AG08396 (cell line): ENCODE data around the gene RBMS1.
A peak's percentile ranks its signal among the peaks of the same experiment; 100 is the strongest.

Source experiments
- DNase-seq: peaks from one replicate; pipeline ENCODE4 v3.0.0; 2012; ENCODE audit warnings: low spot score, mixed read lengths

The RBMS1 gene

DNA sequence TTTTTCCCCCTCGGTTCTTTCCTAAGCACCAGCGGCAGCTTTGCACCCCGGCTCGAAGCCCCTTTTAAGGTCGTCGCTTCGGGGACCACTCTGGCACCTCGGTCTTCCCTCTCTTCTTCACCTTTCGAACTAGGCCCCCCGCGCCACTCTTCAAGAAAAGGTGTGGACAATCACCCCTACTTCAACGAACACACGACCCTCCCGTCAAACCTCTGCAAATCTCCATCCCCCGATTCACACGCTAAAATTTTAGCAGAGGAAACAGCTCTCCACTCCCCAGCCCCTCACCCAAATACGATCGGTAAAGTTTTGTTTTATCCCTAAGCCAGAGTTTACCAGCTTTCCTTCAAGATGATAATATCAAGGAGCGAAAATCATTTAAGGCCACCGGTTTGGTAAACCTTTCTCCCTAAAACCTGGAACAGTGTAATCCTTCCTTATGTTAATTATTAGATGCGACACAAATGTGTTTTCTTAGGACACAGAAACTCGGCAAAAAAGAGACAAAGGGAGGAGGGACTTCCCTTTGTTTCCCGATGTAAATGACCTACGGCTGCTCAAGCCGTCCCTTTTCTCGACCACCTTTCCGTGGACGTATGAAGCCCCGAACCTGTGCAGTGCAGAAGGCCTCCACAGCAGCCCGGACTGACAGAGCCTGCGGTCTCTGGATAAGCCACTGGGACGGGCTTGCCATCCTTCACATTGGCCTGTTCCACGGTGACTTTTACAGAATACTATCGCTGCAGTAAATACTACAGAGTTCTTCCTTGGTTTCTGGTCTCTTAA is 85.2 kb downstream of the RBMS1 start:
- DNase-seq = no peak

DNA sequence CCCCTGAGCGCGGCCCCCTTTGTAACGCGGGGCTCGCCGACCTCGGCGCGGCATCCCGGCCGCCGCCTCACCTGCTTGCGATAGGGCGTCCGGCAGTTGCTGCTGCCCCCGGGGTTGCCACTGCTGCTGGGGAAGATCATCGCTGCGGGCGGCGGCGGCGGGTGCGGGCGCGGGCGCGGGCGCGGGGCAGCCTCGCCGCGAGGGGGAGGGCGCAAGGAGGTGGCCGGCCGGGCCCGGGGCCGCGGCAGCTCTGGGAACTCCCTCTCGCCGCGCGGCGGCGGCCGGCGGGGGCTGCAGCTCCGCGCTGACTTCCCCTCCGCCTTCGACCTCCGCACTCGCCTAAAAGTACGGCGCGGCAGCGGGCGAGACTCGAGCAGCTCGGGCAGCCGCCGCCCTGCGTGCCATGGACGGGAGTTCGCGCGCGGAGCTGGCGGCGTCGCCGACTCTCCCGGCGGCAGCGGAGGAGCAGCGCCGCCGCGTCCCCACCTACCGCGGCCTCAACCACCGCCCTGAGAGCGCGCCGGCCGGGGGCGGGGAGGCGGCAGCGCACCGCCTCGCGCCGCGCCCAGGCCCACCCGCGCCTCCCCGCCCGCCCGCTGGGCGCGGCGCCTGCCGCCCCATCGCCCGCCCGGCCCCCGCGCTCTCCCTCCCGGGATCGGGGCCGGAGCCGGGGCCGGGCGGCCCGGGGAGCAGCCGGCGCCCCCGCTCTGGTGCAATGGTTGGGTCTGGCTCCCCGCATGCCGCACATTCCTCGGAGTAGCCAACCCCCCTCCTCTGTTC is 86.0 kb downstream of the RBMS1 start:
- peak; percentile 79 for DNase-seq

DNA sequence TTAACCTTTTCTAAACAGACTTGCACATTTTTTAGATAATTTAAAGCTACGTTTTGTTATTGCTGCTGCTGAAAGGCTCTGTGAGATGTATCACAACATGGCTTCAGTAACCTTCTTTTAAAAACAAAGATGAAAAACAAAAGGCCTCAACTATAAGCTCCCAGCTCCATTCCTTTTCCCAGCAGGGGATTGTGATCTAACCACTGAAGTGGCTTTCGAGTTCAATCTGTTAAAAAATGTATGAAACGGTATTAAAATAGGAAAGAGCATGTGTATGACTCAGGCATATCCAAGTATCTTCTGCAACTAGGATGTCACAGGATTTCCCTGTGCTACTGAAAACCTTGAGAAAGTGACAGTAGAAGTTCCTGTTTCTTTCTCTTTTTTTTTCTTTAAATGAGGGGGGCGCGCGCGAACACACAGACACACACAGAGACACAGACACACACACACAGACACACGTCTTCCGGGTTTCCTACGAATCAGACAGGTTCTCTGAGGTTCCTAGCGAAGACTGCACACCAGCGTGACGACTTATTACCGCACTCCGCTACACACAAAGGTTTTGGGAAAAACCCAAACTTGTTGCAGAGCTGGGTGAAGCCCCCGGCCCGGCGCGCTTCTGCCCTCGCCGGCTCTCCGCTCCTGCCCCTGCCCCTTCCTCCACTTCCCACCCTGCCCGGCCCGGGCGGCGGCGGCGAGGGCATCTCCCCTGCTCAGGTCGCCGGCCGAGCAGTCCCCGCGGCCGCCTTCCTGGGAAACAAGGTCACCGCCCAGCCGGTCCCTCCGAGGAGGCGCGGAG is 86.8 kb downstream of the RBMS1 start:
- DNase-seq = peak; percentile 39

DNA sequence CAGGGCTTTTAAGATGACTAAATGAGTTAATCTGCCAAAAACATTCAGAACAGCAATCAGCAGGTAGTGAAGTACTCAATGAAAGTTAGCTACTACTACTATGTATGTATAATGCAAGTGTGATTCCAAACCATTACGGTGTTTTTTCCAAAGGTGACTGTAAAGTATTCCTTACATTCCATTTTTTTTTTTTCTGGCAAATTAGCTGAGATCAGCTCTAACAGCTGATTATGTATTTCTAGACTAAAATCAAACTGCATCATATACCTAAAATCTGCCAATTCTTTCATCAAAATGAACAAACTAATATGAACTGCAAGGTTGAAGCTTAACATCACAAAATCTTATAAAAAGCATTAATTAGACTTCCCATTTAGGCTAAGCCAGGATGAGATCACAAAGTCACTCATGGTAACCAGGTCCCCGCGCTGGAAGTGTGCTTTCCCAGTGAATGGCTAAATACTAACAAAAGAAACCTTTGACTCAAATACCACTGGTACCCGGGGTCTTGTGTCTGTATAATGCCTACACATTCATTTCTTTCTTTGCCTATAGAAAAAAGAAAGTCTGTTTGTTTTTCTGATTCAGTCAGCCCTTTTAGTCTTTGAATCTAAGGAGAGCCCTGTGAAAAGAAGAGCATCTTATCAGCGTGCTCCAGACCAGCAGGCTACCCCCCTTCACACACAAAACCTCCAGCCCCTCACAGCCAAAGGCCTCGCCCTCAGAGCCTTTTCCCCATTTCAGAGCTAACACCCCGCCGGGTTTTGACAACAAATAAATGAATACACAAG is 88.3 kb downstream of the RBMS1 start:
- no peak for DNase-seq

DNA sequence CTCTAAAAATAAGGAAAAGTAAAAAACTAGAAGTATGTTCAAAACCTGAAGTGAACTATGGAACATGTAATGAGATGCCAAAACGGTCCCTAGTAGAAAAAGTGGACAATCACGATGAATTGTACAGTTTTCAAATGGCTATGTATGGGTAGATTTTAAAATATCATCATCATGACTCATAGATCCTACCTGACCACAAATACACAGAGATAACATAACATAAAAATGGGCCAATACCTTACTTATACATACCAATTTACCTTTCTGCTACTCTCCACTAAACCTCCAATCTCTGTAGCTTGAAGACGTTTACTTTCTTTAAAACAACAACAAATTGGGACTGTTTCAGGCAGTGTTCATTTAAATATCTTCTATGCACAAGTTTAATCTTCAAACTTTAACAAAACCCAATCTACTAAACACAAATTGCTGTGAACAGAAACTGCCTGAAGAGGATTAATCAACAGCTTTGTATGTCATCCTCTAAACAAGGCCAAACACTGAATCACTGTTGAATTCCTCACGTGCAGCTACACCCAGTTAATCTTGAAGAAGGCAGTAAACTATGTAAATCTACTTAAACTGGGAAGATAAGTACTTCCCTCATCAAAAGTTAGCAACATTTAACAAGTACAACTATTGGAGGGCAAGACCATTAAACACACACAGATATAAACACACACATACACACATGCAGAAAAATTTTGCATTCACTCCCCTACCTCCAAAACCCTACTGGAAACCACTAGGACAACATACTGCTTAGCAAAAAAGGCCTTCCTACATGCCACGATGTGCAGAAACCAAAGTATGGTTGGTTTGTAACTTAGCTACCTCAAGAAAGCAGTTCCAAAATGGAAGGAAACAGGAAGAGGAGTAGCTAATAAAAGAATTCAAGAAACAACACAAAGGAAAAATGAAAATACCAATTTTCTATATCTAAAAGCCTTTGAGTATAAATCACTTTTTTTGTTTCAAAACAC is 90.3 kb downstream of the RBMS1 start:
- no peak for DNase-seq

DNA sequence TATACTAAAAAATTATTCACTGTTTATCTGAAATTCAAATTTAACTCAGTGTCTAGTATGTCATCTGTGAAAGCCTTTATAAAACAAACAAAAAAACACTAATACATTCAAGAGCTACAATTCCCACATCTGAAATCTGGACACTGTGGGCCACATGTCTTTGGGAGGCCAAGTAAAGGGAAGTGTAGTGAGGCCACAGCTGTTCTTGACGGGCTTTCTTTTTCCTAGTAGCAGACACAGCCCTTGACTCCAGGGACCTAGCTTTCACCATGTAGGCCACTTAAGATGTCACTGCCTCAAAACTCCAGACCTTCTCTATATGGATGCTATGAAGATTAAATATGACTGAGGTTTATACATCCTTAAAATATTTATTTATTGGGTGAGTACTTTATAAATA is 91.1 kb downstream of the RBMS1 start:
- no peak for DNase-seq

DNA sequence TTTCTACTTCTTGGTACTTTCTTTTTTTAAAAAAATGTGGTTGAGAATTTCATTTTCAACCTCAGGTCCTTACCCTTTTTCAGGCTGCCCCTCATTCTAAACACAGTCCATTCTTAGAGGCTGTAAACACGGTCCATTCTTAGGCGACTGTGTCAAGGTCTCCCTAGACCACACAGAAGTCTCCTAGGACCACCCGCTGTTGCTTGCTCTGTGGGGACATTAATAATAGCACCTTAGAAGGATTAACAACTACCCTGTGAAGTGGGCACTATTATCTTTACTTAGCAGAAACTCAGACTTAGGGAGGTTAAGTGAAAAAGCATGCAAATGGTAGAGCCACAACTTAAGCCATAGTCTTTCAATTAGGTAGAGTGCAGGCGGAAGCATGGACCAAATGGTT is 91.7 kb downstream of the RBMS1 start:
- DNase-seq = no peak

DNA sequence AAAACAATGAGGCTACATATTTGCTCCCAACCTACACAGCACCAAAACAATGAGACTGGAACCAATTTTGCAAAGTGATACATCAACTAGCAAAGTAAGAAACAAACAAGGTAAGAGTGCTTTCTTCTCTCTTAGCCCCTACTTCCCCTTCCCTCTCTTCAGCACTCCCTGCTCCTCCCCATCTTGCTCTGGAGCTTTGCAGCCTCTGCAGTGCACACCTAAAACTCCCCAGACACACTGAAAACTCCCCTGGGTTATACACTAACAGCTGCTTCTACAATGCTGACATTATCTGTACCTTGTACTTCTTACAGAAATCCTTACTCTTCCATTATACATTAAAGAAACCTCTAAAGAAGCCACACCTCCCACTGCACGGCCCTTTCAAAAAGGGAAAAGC is 93.7 kb downstream of the RBMS1 start:
- DNase-seq = no peak

DNA sequence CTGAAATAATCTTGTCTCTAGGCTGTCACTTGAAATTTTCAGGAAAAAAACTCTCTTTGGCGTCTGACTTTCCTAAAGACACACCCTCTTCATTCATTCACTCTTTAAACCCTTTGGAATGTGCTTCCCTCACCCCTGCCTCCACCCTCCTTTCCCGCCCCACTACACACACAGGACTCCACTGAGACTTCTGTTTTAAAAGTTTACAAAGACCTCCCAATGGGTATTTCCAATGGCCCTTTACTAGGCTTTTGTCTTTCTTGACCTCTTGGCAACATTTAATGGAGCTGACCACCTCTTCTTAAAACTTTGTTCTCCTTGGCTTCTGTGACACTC is 96.1 kb downstream of the RBMS1 start:
- no peak for DNase-seq

DNA sequence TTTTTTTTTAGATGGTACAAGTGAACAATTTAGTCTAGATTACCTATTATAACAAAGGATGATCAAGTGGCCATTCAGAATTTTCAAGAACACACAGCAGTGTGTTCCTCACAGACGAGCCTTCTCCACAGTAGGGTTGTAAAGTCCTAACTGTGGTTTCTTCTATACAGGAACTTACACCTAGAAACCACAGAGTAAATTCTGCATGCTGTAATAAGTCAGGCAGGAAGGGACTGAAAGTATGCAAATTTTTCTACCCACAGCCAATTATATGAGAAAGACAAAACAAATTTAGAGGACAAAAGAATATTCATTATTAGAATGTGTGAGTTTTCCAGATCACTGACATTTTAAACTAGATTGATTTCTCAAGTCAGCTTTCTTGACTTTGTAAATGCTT is 99.5 kb downstream of the RBMS1 start:
- no peak for DNase-seq

DNA sequence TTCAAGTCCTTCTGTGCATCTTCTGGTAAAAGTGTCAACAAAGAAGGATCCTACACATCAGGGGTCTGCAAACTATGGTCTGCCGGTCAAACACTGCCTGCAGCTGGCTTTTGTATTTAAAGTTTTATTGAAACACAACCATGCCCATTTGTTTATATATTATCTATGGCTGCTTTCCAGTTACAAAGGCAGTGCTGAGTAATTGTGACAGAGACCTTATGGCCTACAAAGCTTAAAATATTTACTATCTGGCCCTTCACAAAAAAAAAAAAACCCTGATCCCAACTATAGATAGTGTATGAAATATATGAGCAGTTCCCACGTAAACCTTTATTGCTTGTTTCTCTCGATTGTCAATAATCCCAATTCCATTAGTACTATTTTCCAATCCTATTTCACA is 101.4 kb downstream of the RBMS1 start:
- no peak for DNase-seq

DNA sequence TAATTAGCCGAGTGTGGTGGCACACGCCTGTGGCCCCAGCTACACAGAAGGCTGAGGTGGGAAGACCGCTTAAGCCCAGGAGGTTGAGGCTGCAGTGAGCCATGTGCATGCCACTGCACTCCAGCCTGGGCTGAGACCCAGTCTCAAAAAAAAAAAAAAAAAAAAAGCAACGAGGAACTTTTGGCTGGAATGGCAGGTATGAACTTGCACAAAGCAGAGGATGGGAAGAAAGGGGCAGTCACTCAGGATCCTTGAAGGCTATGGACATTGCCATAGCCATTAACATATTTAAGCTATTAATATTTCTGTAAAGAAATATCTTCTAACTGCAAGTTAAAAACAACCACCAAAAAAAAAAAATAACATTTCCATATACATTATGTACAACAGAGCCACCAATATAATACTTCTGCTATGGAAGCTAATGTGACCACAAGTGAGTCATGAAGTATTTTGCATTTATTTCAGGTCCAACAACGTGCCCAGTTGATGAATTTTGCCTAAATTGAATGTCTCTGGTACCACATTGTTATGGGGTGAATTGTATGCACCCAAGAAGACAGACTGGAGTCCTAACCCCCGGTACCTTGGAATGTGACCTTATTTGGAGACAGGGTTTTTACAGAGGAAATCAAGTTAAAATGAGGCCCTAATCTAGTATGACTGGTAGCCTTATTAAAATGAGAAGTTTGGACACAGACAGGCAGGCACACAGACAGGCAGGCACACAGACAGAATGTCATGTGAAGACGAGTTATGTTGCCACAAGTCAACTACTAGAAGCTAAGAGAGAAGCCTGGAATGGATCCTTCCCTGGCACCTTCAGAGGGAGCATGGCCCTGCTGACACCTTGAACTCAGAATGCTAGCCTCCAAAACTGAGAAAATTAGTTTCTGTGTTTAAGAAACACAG is 102.8 kb downstream of the RBMS1 start:
- no peak for DNase-seq

DNA sequence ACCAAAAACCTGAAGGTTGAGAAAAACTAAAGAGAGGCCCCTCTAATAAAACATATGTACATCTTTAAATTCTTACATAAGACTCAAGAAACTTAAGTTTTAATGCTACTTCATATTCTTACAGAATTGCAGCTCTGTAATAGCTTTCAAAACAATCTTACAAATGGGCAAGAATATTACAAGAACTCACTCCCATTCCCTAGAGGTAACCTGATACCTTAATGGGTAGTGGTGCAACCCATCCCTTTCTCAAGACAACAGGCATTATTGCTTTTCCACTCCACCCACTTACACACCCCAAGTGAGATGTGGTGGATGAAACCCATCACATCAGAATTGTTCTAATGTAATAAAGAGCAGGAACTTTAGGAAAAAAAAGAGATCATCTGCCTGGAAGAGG is 103.7 kb downstream of the RBMS1 start:
- DNase-seq = no peak

DNA sequence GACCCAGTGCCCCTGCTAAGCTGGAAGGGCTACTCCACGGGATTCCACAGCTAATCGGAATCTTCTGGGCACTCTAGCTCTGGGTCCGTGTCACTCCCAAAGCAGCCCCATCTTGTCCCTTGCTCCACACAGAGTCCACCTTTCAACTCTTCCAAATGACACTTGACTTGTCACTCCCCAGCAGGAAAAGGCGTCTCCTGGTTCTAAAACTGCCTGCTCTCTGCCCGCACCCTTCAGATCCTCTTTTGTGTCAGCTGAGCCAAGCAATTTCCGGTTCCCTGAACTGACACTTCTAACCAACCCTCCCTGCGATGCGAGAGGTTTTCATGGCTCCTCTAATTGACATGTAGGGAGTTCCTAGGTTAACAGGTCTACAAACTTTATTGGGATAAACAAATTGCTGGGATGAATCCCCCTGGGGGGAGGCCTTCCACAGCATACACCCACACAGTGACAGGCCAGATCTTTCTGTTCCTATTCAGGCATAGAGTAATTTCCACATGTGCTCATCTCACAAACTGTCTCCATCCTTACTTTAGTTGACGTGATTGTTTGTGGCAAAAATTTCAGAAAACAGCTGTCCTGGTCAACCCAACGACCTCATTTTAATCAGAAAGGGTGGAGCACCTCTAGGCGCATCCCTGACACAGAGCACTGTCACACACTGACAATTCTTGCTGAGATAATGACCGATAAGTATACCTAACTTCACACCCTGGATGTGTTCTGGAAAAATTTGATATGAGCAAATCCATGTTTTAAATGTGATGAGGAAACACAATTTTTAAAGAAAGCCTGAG is 104.9 kb downstream of the RBMS1 start:
- DNase-seq = no peak

DNA sequence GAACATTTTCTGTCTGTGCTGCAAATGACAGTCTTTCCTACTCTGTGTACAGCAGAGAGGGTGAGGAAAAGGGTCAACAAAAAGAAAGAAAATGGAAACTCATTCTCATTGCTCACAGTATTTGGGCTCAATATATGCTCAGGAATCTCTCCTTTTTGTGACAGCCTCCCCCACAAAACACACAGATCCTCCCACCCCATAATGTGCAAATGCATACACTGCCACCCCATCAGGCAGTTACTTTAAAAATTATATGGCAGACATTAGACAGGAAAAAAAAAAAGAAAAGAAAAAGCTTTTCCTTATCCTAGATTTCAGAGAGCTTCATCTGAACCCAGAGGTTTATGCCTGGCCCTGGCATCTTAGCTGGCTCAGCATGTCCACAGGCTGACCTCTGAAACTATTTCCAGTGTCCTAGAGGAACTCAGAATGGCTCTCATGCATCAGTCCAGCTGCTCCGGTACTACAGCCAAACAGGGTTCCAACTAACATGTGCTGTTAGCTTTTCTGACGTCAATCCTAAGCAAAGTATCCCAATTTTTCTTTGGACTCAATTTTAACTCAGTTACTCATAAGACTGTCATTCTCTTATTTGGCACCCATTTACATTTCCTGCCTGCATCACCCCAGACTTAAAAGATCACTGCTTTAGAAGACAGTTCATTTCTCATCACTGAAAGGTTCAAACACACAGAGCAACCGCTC is 105.9 kb downstream of the RBMS1 start:
- peak; percentile 60 for DNase-seq

DNA sequence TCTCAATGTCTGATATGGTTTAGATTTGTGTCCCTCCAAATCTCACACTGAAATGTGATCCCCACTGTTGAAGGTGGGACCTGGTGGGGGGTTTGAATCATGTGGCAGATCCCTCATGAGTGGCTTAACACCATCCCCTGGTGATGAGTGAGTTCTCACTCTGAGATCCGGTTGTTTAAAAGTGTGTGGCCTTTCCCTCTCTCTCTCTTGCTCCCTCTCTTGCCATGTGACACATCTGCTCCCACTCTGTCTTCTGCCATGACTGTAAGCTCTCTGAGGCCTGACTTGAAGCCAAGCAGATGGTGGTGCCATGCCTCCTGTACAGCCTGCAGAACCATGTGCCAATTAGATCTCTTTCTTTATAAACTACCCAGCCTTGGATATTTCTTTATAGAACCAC is 108.8 kb downstream of the RBMS1 start:
- no peak for DNase-seq

DNA sequence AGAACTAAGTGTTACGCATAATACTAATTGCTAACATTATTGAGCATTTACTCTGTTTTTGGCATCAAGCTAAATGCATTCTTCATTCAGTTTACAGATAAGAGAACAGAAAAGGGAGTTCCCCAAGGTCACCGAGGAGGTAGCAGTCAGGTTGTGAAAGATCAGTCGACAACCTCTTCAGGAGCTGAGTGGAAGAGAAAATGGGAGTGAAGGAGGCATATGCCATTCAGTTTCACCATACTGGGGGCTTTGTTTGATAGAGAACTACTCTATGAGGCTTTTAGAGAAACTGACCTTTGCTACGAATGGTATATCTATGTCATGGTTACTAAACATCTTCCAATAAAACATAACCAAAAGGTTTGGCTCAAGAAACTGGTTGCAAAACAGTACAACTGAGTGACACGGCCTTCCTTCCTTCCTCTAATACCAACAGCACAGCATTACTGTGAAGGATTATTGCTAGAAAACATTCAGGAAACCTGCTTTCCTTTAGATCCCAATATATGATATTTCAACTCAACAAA is 112.1 kb downstream of the RBMS1 start:
- no peak for DNase-seq

DNA sequence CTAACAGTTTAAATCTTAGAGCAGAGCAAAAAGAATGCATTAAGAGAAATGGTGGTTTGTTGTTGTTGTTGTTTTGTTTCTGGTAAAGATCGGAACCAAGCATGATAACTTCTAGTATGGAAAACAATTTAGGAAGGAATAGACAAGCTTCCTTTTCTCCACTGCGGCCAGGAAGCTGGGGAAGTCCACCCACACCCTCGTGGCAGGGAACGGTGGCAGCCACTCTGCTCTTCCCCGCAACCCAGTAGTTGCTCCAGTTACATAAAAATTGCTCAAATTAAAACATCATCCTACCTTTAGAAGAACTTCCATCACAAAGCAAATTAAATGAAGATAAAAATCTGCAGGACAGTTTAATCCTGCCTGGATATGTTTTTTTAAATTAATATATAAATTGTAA is 113.0 kb downstream of the RBMS1 start:
- no peak for DNase-seq
